HG03139 (cell line): ENCODE measurements around the gene BMP2.

Source experiments
- ATAC-seq: cut with Tn5 transposase; IDR thresholded peaks from one replicate; pipeline ENCODE4 v1.9.1; 2021; ENCODE audit not compliant: unreplicated experiment

The BMP2 gene

DNA sequence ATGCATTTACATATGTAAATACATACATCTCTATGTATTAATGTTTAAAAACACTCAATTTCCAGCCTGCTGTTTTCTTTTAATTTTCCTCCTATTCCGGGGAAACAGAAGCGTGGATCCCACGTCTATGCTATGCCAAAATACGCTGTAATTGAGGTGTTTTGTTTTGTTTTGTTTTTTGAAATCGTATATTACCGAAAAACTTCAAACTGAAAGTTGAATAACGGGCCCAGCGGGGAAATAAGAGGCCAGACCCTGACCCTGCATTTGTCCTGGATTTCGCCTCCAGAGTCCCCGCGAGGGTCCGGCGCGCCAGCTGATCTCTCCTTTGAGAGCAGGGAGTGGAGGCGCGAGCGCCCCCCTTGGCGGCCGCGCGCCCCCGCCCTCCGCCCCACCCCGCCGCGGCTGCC, 355 bp upstream of the BMP2 start:
- no peak for ATAC-seq

DNA sequence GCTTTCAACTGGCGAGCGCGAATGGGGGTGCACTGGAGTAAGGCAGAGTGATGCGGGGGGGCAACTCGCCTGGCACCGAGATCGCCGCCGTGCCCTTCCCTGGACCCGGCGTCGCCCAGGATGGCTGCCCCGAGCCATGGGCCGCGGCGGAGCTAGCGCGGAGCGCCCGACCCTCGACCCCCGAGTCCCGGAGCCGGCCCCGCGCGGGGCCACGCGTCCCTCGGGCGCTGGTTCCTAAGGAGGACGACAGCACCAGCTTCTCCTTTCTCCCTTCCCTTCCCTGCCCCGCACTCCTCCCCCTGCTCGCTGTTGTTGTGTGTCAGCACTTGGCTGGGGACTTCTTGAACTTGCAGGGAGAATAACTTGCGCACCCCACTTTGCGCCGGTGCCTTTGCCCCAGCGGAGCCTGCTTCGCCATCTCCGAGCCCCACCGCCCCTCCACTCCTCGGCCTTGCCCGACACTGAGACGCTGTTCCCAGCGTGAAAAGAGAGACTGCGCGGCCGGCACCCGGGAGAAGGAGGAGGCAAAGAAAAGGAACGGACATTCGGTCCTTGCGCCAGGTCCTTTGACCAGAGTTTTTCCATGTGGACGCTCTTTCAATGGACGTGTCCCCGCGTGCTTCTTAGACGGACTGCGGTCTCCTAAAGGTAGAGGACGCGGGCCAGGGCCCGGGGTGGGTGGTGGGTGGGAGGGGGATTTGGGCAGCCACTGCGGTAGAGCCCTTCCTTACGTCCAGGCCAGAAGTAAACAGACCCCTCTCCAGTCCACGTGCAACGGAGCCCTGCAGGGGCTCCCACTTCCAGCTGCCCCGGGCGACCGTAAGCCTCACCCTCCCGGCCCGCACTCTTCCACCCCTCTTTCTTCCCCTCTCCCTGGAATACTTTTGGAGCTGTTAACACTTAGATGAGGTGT, 998 bp downstream of the BMP2 start:
- ATAC-seq, result no peak

- no peak for ATAC-seq
Measured at GRCh38 chr20:6769903-6770785, 2.7 kb downstream of the BMP2 start.

DNA sequence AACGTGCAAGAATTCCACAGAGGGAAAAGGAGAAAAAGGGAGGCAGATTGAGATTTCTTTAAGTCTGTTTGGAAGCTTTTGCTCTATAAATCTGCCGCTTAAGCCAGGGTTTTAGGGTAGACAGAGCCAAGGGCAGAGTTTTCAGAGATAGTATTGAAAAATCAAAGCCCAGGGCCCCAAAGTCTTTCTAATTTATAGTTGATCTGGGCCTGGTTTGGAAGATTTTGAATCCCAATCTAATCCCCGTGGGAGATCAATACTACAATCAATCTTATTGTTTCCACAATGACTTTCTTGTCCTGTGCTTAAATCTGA, 3.3 kb downstream of the BMP2 start:
- no peak for ATAC-seq

DNA sequence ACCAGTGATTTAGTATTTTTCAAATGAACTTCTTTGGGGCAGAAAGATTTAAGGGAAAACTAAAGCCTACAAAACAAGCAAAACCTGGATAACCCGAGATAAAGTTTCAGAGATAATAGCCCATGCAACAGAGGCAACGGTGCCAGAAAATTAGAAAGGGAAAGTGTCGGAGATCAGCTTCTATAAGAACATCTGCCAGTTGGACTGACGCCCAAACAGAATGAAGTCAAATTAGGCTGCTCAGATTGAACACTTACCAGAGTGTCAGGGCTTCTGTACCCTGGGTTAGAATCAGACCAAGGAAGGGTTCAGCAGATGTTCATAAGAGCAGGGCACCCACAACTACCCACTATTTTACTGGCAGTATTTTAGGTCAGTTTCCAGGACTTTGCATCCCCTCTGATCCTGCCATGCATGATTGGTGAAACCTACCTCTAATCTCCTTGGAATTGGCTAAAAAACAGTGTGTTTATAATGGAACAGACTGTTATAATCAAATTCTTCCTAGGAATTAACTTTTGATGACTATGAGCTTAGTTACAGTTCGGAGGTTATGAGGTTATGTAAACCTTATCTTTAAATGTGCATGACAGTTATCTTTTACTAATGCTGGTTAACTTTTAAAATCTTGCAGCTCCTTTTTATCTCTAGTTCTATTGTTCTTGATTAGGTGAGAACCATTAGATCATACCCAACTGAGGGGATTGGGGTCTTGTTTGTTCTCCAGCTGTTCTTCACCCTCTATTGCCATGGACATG, 13.1 kb downstream of the BMP2 start:
- ATAC-seq, result no peak

GRCh38 chr20:6783752-6784151, 16.3 kb downstream of the BMP2 start:
- no peak for ATAC-seq

- no peak for ATAC-seq
Measured at GRCh38 chr20:6784210-6784631, 16.7 kb downstream of the BMP2 start.

- ATAC-seq, result no peak
Measured at GRCh38 chr20:6784767-6785166, 17.3 kb downstream of the BMP2 start.

DNA sequence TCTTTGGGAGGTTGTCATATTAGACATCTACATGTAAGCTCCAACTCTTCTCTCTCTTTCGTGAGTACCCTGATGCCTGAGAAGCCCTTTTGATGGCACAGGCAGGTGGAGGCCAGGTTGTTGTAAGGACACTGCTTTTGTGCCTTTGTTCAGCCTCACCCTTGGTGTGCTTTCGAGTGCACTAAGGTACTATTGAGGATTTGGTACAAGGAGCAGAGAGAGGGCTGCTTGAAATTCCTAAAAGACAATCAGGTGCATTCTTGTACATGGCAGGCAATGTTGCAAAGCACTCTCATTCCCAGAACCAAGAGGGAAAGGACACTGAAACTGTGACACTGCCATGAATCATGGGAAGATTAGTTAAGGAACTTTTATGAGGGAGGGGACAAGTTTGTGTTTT, 19.1 kb downstream of the BMP2 start:
- no peak for ATAC-seq

DNA sequence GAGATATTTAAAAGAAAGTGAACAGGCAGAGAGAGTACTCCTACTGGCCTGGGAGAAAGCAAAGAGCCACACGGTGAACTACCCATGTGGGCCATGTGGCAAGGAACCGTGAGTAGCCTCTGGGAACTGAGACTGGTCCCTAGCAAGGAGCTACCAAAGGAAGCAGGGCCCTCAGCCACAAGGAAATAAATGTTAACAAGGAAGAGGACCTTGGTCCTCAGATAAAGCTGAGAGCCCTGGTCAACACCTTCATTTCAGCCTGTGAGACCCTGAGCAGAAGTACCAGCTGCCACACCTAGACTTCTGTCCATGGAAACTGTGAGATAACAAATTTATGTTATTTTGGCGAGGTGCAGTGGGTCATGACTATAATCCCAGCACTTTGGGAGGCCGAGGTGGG, 25.3 kb downstream of the BMP2 start:
- no peak for ATAC-seq

DNA sequence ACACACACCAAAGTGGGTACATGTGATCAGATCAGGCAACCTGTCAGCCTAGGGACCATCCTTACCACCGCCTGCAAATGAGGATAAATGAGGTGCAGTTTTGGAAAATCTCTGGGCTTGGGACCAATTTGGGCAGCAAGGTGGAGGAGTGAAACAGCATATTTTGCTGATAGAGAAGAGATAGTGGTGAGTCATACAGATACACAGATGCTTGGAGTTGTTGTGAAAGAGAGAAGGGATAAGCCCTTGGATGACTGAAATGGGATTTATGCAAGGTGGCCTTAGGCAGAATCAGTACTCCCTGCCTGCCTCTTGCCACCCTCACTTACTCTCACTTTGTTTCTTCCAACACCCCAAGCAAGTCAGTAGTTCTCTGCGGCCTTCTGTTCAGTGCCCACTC, 34.7 kb downstream of the BMP2 start:
- no peak for ATAC-seq

DNA sequence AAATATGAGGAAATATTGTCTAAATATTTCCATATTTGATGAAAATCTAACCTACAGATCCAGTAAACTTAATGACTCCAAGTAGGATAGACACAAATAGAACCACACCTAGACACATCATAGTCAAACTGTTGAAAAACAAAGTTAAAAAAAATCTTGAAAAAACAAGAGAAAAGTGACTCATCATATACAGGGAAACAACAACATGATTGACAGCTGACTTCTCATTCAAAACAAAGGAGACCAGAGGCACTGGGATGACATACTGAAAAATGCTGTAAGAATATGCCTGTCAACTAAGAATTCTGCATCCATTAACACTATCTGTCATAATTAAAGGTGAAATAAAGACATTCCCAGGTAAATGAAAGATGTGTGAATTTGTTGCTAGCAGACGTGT, 38.8 kb downstream of the BMP2 start:
- ATAC-seq, result no peak

- ATAC-seq, result no peak
Measured at GRCh38 chr20:6811262-6812035, 44.0 kb downstream of the BMP2 start.

DNA sequence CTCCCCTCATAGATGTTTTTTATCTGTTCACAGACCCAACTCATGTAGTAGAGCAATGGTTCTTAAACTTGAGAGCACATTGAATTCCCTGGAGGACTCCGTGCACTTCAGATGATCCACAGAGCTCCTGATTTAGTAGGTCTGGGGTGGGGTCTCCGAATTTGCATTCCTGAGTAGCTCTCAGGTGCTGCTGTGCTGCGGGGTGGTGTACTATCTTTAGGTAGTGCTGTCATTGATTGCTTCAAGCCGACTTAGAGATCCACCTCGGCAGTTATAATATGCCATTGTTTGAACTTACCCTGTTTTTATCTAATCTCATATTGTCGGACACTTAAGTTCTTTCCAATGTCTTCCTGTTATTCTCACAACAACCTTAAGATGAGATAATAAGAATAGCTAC, 45.0 kb downstream of the BMP2 start:
- ATAC-seq, result no peak

- no peak for ATAC-seq
Measured at GRCh38 chr20:6814945-6815344, 47.5 kb downstream of the BMP2 start.

DNA sequence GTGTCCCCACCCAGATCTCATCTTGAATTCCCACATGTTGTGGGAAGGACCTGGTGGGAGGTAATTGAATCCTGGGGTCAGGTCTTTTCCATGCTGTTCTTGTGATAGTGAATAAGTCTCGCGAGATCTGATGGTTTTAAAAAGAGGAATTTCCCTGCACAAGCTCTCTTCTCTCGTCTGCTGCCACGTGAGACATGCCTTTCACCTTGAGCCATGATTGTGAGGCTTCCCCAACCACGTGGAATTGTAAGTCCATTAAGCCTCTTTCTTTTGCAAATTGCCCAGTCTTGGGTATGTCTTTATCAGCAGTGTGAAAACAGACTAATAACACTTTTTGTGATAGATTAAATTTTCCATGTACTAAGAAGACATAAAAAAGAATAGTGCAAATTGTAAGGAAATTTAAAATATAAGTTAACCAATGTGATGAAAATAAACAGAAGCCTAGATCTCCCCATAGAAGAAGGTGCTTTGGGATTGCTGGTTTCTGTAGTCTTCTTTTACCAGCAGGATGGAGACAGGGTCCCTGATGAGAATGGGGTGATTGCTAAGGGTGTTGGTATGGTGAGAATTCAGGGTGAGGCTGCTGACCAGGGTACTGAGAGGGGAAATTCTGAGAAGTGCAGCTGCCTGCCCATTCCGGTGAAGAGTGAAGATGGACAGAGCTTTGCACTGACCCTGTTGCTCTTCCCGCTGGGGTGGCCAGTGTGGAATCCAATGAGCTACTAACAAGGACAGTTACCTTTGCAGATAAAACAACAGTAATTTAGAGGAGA, 50.7 kb downstream of the BMP2 start:
- no peak for ATAC-seq

DNA sequence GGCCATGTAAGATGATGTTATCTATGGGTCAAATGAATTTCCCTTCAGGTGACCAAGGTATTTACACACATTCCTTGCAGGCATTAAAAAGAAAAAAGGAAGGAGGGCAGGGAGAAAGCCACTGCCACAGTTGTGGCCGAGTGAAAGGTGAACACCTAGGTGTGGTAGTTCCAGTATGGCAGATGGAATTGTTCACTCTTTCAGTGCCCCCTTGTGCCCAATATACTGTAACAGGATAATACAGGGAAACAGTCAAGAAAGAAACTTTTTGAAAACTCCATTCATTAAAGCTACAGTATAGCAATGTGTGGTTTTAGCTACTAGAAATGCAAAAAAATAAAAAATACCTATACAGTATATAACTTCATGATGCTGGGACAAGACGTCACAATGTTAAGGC, 52.1 kb downstream of the BMP2 start:
- ATAC-seq, result no peak

- no peak for ATAC-seq
Measured at GRCh38 chr20:6824401-6824800, 56.9 kb downstream of the BMP2 start.

DNA sequence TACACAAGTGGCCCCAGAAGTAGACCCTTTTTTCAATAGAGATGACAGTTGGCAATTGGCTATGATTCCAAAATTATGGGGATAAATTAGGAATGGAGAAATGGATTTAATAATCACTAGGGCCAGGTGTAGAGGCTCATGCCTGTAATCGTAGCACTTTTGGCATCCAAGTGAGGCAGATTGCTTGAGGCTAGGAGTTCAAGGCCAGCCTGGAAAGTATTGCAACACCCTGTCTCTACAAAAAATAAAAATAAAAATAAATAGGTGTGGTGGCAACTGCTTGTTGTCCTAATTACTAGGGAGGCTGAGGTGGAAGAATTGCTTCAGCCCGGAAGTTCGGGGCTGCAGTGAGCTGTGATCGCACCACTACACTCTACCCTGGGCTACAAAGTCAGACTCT, 60.0 kb downstream of the BMP2 start:
- ATAC-seq, result no peak
